Measurements from ENCODE around the gene RCSD1.
A peak's percentile ranks its signal among the peaks of the same experiment; 100 is the strongest.

RCSD1 gene

DNA sequence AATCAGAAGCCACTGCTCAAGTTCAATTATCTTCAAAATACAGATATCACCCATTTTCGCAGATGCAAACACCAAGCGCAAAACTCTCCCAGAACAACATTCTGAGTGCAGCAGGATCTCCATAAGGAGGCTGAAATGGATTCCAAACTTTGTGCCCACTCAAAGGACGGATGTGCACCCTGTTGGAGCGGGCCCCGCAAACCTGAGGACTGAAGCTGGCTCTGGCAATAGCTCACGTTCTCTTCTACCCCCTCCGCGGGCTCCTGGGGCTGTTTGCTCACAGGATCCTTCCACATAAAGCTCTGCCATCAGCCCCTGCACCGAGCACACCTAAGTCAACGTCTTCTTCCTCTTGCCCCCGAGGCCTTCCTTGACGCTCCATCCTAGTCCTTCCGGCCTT lies 11.7 kb upstream of the RCSD1 start:
- no peak for DNase-seq

- no peak for DNase-seq
These were observed 11.2 kb upstream of the RCSD1 start for GRCh38 chr1:167618789-167619188.

- DNase-seq: no peak
These were observed 10.0 kb upstream of the RCSD1 start for GRCh38 chr1:167620002-167620401.

DNA sequence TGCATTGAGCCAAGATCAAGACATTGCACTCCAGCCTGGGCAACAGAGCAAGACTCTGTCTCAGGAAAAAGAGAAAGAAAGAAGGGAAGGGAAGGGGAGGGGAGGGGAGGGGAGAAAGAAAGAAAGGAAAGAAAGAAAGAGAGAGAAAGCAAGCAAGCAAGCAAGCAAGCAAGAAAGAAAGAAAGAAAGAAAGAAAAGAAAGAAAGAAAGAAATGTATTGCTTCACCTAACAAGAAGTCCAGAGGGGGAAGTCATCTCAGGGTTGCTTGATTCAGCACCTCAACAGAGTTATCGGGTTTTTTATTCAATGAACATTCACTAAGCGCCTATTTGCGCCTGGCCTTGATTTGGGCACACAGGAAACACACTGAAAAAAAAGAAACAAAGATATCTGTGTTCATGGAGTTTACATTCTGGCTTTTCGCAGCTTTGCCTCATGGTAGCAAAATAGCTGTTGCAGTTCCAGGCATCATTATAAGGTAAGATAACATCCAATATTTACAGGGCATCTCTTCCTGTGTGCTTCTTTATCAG lies 8.2 kb upstream of the RCSD1 start:
- DNase-seq: no peak

DNA sequence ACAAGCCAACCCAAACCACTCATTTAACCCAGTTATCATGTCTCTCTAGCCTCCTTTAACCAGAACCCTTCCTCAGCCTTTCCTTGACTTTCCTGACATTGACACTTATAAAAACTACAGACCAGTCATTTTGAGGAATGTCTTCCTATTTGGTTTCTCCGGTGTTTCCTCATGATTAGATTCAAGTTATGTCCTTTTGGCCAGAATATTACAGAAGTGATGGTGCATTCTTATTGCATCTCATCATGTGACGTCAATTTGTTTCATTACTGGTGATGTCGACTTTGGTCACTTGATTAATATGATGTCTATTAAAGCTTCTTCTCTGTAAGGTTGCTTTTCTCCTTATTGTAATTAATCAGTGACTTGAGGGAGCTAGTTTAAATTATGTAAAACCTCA lies 6.1 kb upstream of the RCSD1 start:
- no peak for DNase-seq

- DNase-seq: no peak
These were observed 4.8 kb upstream of the RCSD1 start for GRCh38 chr1:167625040-167625823.

DNA sequence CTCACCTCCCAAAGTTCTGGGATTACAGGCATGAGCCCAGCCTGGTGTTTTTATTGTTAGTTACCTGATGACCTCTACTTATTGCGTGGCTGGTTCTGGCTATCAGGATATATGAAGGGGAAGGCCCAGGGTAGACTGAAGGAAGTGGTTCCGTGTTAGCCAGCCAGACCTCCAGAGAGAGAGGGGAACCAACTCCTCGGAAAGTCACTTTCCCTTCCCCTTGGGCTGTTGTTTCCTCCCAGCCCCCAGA lies 2.5 kb upstream of the RCSD1 start:
- no peak for DNase-seq

DNA sequence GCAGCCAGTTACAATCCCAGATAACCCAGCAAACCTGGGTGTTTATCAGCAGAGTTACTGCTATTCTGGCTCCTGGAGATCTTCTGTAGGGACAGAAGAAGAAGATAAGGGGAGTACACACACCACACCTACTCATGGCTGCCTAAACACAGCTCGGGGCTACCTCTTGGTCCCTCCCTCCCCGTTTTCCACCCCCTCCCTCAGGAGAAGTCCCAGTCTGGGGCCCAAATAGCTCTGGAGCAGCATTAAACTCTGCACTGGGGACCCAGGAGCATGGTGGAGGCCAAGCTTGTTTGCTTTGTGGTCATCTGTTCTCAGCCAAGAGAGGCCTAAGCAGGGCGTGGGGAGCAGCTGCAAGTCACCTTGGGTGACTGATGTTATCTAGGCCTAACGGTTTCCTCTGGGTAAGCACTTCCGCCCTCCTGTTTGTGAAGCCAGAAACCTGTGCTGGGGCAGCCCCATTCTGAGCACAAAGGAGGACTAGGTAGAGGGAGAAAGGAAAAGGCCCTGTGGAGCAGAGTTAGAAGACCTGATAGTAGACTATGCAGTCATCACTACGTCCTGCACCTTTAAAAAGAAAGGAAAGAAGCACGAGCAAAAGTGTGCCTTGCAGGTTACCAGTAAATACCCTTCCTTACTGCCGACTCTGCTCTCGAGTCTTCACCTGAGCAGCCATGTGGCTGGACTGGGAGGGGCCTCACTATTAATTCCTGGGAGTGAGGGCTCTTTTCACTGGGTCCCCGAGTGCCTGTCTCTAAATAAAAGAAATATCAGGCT lies 2.0 kb upstream of the RCSD1 start:
- peak; percentile 86 for DNase-seq

DNA sequence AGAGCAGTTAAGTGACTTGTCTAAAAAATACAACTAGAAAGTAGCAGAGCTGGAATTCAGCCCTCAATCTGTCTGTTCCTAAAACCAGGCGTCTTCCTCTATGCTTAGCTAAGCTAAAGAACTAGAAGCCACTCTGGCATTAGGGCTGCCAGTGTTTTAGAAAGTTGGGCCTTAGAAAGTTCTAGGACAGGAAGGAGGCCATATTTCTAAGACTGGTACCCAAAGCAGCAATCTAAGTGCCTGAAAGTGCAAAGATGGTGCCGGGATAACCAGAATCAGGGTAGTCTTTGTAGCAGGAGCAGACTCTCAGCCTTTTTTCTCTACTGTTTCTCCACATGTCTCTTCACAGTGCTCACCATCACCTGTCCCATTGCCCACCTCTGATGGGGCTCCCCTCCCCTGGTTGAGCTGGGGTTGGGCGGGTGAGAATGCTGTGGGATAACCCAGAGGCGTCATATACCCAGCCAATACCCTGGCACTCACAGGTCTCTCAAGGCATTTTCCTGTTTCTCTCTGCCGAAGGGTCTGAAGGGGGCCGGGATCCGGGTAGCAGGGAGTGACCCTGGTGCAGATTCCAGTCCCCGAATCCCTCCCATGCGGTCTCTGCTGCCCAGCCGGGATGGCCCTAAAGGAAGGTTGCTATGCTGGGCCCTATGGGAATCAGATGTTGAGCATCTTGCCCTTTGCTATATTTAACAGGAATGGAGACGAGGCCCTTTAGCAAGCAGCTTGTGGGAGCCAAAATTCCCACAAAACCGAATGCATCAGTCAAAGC lies 1.1 kb upstream of the RCSD1 start:
- no peak for DNase-seq

GRCh38 chr1:167630568-167631385 lies 745 bp downstream of the RCSD1 start:
- DNase-seq: peak; percentile 53

DNA sequence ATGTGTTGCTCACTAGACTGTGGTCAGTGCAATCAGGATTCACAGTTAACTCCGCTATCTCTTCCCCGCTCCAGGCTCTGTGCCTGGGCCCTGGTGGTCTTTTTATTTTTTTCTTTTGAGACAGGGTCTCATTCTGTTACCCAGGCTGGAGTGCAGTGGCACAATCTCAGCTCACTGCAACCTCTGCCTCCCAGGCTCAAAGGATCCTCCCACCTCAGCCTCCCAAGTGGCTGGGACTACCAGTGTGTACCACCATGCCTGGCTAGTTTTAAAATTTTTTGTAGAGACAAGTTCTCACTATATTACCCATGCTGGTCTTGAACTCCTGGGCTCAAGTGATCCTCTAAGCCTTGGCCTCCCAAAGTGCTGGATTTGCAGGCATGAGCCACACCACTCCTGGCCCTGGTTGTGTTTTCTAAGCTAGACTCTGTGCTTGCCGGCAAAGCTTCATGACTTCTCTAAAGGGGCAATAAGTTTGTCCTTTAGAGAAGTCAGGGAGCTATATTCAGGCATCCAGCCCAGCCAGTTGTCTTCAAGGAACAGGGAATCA lies 1.4 kb downstream of the RCSD1 start:
- DNase-seq: no peak

- peak; percentile 36 for DNase-seq
These were observed 2.0 kb downstream of the RCSD1 start for GRCh38 chr1:167631936-167632614.

DNA sequence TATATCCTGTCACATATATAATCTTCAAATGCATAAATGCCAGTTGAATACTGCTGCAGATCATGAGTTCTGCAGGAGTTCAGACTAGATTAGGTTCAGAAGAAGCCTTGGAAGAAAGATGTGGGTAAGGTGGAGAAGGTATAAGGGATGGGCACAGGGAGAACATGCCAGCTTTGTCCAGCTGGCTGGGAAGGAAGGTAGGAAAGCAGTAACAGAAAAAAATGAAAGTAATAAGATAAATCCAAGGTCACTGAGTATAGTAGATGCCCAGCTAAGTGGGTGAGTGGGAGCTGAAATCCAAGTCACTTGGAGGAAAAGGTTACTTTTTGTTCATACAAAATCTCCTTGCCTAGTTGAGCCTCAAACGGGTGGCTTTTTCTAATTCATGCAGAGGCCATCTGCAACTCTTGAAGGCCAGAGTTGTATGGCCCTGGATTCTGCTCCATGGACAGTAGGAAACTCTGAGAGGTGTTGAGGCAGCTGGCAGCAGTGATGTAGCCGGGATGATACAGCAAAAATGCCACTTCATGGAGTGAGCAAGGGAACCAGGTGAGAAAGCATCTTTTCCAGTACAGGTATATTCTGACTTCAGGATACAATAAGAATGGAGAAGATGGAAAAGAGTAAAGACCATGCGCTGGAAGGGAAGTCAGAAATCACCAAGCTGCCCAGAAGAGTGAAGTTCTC lies 3.4 kb downstream of the RCSD1 start:
- no peak for DNase-seq

DNA sequence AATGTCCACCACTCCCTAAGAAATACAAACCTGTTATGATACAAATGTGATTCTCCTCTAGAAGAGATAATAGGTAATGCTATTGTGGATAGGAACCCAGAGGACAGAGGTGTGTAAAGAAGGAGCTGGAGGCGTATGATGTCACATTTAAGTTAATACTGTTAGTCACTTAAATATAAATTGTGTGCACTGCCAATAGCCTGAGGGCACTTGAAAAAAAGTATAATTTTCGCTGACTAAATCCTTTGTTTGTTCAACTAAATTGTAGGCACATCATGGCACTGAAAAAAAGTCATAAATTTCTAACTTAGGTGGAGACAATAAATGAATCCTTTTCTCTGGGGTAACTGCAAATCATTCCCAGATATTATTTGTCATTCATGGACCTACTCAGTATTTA lies 4.4 kb downstream of the RCSD1 start:
- no peak for DNase-seq

GRCh38 chr1:167635156-167635648 lies 5.2 kb downstream of the RCSD1 start:
- no peak for DNase-seq

DNA sequence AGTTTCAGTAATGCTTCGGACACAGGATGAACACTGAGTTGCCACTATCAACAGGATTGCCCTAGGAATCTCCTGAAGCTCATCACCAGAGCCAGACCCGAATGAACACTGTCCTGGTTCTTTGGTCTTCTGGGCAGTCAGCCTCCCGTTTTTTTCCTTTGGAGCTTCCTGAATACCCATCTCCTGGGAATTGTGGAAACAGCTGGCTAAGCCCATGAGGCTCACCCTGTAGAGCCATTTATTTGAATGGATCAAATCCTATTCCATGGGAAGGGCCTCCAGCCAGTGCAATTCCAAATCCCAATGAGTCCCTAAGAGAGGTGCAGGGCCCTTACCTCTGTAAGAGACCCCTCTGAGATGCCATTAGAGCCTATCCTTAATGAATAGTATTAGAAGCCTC lies 5.9 kb downstream of the RCSD1 start:
- DNase-seq: no peak

DNA sequence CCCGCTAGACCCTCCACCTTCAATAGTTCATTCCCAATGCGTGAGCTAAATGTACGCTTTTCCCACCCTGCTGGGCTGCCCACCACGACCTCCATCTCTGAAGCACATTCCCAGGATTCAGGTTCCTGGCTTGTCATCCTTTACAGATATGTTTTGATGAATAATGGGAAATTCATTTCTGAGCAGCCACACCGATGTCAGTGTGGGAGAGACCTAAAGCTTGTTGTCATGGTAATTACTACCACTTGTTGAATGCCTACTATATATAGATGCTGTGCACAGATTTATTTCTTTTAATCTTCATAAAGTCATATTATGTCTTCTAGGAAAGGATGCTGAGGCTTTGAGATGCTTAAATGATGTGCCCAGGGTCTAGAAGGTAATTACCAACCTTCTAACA lies 8.0 kb downstream of the RCSD1 start:
- no peak for DNase-seq

DNA sequence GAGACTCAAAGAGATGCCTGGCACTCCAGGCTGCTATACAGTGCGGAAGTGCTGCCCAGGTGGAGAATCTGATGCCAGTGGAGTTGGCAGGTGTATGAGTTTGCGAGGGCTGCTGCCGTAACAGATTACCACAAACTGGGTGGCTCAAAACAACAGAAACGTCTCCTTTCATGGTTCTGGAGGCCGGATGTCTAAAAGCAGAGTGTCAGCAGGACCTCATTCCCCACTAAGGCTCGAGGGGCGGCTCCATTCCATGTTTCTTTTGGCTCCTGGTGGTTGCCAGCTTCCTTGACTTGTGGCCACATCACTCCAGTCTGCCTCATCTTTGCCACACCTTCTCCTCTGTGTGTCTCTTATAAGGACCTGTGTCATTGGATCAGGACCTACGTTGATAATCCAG lies 10.0 kb downstream of the RCSD1 start:
- DNase-seq: no peak

- peak; percentile 64 for DNase-seq
These were observed 11.9 kb downstream of the RCSD1 start for GRCh38 chr1:167641786-167642500.

DNA sequence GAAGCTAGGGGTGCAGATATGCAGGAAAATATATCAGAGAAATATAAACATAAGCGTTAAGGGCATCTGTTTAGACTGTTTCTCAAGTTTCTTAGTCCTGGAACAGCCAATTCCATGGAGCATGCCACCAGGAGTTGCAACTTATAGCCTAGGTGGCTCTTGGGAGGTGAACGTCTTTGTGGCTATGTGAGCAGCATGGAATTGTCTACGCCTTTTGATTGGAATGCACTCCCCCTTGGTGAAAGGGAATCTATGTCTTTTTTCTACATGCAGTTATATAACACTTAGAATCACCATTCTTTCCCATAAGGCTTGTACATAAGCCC lies 12.4 kb downstream of the RCSD1 start:
- DNase-seq: no peak
